HepG2 (cell line): ENCODE data around the gene DNM1. TPM values are rescaled to one million over a fixed set of nuclear protein-coding genes. Genes with fewer than 3 reads are reported as not detected.

Source experiments
- ATAC-seq: fragments of 200-7000 bp; cut with Tn5 transposase; 3 replicates; pipeline ENCODE4 v1.9.1; 2020; ENCODE audit warnings: mild to moderate bottlenecking, moderate library complexity
- BruUV-seq: library from RNA; stranded (reverse); fragments of 400-500 nt; replicated peaks from 2 replicates; lab custom pipeline; 2021; lab: Mats Ljungman, UMichigan
- CTCF ChIA-PET: fragments of 300-600 bp; formaldehyde crosslinking; extraction: SDS; loops from one replicate; lab custom pipeline; 2021; ENCODE audit warnings: low total read pairs, inconsistent platforms, low intra/inter-chr PET ratio; lab: Yijun Ruan, JAX
- POLR2A ChIA-PET: fragments of 350-600 bp; sonication (Branson Sonifier 250); formaldehyde crosslinking; loops from one replicate; lab custom pipeline; 2020; ENCODE audit warnings: antibody characterized with exemption, inconsistent platforms; lab: Yijun Ruan, JAX
- DNase-seq: peaks from one replicate; pipeline ENCODE4 v3.0.0-alpha.2; 2015; ENCODE audit warnings: low spot score
- FAIRE-seq: peaks from 3 replicates; lab custom pipeline; 2011; peaks lifted over from hg19 to GRCh38; lab: Jason Lieb, UNC
- H2AFZ ChIP-seq: one replicate; pipeline ENCODE4 v1.6.1; 2011; ENCODE audit warnings: low read length, inconsistent platforms
- H3K27ac ChIP-seq: fragments of 300-600 bp; 3 replicates; pipeline ENCODE4 v1.8.0; 2011; ENCODE audit warnings: mixed run types, mild to moderate bottlenecking, mixed read lengths, low read length, inconsistent platforms; ENCODE audit not compliant: insufficient read depth; ENCODE audit errors: extremely low read length
- H3K27me3 ChIP-seq, 2 experiments: fragments of 200-600 bp in 1 of 2; 2 replicates in 1 of 2; 3 replicates in 1 of 2; pipeline versions ENCODE4 v1.6.0 to v1.8.0; 2011; ENCODE audit warnings: low read length in 2 of 2, mild to moderate bottlenecking in 2 of 2, moderate library complexity in 2 of 2, inconsistent platforms in 1 of 2; ENCODE audit not compliant: insufficient read depth in 2 of 2, control insufficient read depth in 1 of 2
- H3K36me3 ChIP-seq, 2 experiments: fragments of 200-600 bp in 1 of 2; replicated peaks in 1 of 2; 2 replicates in 1 of 2; 3 replicates in 1 of 2; pipeline versions ENCODE4 v1.5.1 to v1.8.0; 2011; ENCODE audit warnings: low read length in 2 of 2, inconsistent platforms in 1 of 2; ENCODE audit not compliant: insufficient read depth in 2 of 2, control insufficient read depth in 1 of 2
- H3K4me1 ChIP-seq: 2 replicates; pipeline ENCODE4 v1.5.1; 2012; ENCODE audit warnings: low read length, inconsistent platforms; ENCODE audit not compliant: insufficient read depth
- H3K4me2 ChIP-seq: 2 replicates; pipeline ENCODE4 v1.6.0; 2011; ENCODE audit warnings: low read depth, low read length, inconsistent platforms
- H3K4me3 ChIP-seq, 3 experiments: fragments of 200-600 bp in 1 of 3; sonication (generic), shearing (Covaris generic) in 1 of 3; replicated peaks in 1 of 3; 2 replicates each; pipeline ENCODE4 v1.5.1; 2011 to 2016; ENCODE audit warnings: low read length in 3 of 3, inconsistent platforms in 2 of 3, low read depth in 2 of 3, mild to moderate bottlenecking in 2 of 3, control low read depth in 1 of 3, mixed read lengths in 1 of 3; ENCODE audit not compliant: insufficient read depth in 1 of 3
- H3K79me2 ChIP-seq: one replicate; pipeline ENCODE4 v1.6.1; 2011; ENCODE audit warnings: low read length, inconsistent platforms; ENCODE audit not compliant: insufficient read depth
- H3K9ac ChIP-seq: 2 replicates; pipeline ENCODE4 v1.6.0; 2011; ENCODE audit warnings: mild to moderate bottlenecking, low read depth, low read length, inconsistent platforms; ENCODE audit not compliant: insufficient read depth
- H3K9me3 ChIP-seq: 2 replicates; pipeline ENCODE4 v1.5.1; 2012; ENCODE audit warnings: mild to moderate bottlenecking, low read length
- H4K20me1 ChIP-seq: 2 replicates; pipeline ENCODE4 v1.6.0; 2011; ENCODE audit warnings: inconsistent platforms, mild to moderate bottlenecking, low read length, moderate library complexity; ENCODE audit not compliant: insufficient read depth
- AFF4 ChIP-seq: sonication (generic); formaldehyde crosslinking; IDR thresholded peaks from 2 replicates; pipeline ENCODE4 v1.4.0; 2020; ENCODE audit warnings: missing genetic modification reagents
- GPN1 ChIP-seq: sonication (generic); formaldehyde crosslinking; IDR thresholded peaks from 2 replicates; pipeline ENCODE4 v1.5.1; 2020; ENCODE audit warnings: missing genetic modification reagents, borderline replicate concordance
- JUN ChIP-seq: sonication (generic); formaldehyde crosslinking; IDR thresholded peaks from 2 replicates; pipeline ENCODE4 v1.4.0; 2020; ENCODE audit warnings: mild to moderate bottlenecking, missing genetic modification reagents
- KMT2B ChIP-seq: IDR thresholded peaks from 2 replicates; pipeline ENCODE4 v1.6.1; 2016; ENCODE audit warnings: missing genetic modification reagents, missing compliant biosample characterization
- MAFK ChIP-seq, 2 experiments: IDR thresholded peaks in 1 of 2; conservative IDR thresholded peaks in 1 of 2; 2 replicates each; pipeline ENCODE4 v1.6.1; 2011; ENCODE audit warnings: improper control_type of control experiment in 2 of 2, low read length in 2 of 2
- NCOA5 ChIP-seq: sonication (generic); formaldehyde crosslinking; IDR thresholded peaks from 2 replicates; pipeline ENCODE4 v1.4.0; 2020; ENCODE audit warnings: missing genetic modification reagents
- ZBTB1 ChIP-seq: sonication (generic); formaldehyde crosslinking; IDR thresholded peaks from 2 replicates; pipeline ENCODE4 v1.4.0; 2020; ENCODE audit warnings: missing genetic modification reagents, borderline replicate concordance
- ZEB1 ChIP-seq: IDR thresholded peaks from 2 replicates; pipeline ENCODE4 v1.6.1; 2012; ENCODE audit warnings: mild to moderate bottlenecking, low read depth, inconsistent platforms; ENCODE audit not compliant: insufficient replicate concordance
- ZNF224 ChIP-seq: sonication (generic); formaldehyde crosslinking; IDR thresholded peaks from 2 replicates; pipeline ENCODE4 v1.5.0; 2020; ENCODE audit warnings: mild to moderate bottlenecking, missing genetic modification reagents
- ZNF232 ChIP-seq: sonication (generic); formaldehyde crosslinking; IDR thresholded peaks from 2 replicates; pipeline ENCODE4 v1.4.0; 2020; ENCODE audit warnings: missing genetic modification reagents, borderline replicate concordance
- ZNF274 ChIP-seq: sonication (generic); formaldehyde crosslinking; IDR thresholded peaks from 2 replicates; pipeline ENCODE4 v1.5.1; 2020; ENCODE audit warnings: mild to moderate bottlenecking, missing genetic modification reagents
- ZNF550 ChIP-seq: sonication (generic); formaldehyde crosslinking; IDR thresholded peaks from 2 replicates; pipeline ENCODE4 v1.4.0; 2020; ENCODE audit warnings: mild to moderate bottlenecking, missing genetic modification reagents, borderline replicate concordance
- WGBS: methylation state at CpG from one replicate; pipeline ENCODE4 v1.1.6; 2017; ENCODE audit warnings: low lambda C conversion rate; 5-methylcytosine and 5-hydroxymethylcytosine counted together
- in situ Hi-C: cut with HindIII; loops from 2 replicates; pipeline ENCODE4 v1.10.0; 2017; ENCODE audit warnings: low pct_unique_long_range_greater_than_20kb; ENCODE audit not compliant: extremely low pct_ligation_motif_present
- intact Hi-C: fragments of 100-400 bp; cut with micrococcal nuclease; formaldehyde crosslinking; loops from one replicate; pipeline ENCODE4 v1.10.0; 2022; ENCODE audit not compliant: unreplicated experiment
- polyA plus RNA-seq, 8 experiments: library from polyadenylated mRNA; depleted of rRNA in 3 of 8; stranded (reverse) in 7 of 8; unstranded in 1 of 8; fragments of >200 nt; fragmentation: Illumina TruSeq in 4 of 8; extraction: Trizol in 4 of 8; gene quantifications; 2 replicates each; pipeline versions ENCODE4 v1.2.1 to v1.2.3, GENCODE V29; 2011 to 2016; ENCODE audit warnings: low read depth in 4 of 8, missing spikeins in 1 of 8, mixed read lengths in 1 of 8; ENCODE audit not compliant: insufficient read depth in 1 of 8
- total RNA-seq, 5 experiments: library from RNA; depleted of rRNA; stranded (reverse); fragments of >200 nt; fragmentation: Illumina TruSeq; extraction: Trizol; gene quantifications; 2 replicates each; pipeline ENCODE4 v1.2.3, GENCODE V29; 2016; ENCODE audit warnings: low read depth in 1 of 5
- TF ChIP-seq, protein P1 (sequence below): sonication (generic); formaldehyde crosslinking; IDR thresholded peaks from 2 replicates; pipeline ENCODE4 v1.4.0; 2020; ENCODE audit warnings: missing genetic modification reagents, borderline replicate concordance
- TF ChIP-seq, protein P2 (sequence below): sonication (generic); formaldehyde crosslinking; IDR thresholded peaks from 2 replicates; pipeline ENCODE4 v1.4.0; 2020; ENCODE audit warnings: mild to moderate bottlenecking, missing genetic modification reagents

Gene DNM1
- total and polyA plus RNA-seq, 2 of the 13 experiments (the other 11 are each of a cell fraction or from before 2014, with no cell fraction given): 0.13 to 0.58 TPM

GRCh38 chr9:128242124-128242523, 38.9 kb downstream of the DNM1 start:
- Histone ChIP-seq H3K4me3 (no peak overlapping the region), H2AFZ (no peak overlapping the region), H3K9me3 (no peaks in the 10 kb centered on the region), H3K79me2 (no peaks in the 10 kb centered on the region), H3K4me2 (no peak overlapping the region), H3K36me3 (no peaks in the 10 kb centered on the region), H3K27ac (no peak overlapping the region), H3K27me3 (peaks cover 0 to 11% of the 10 kb centered on the region in 2 experiments; a peak in 1 of 5 replicates), H3K9ac (no peak overlapping the region), H3K4me1 (peaks cover 37% of the 10 kb centered on the region), H4K20me1 (no peaks in the 10 kb centered on the region)
- in situ Hi-C loops (no loop called here), intact Hi-C loops (no loop called here)
- WGBS: 25% methylated on average over 4 of the region's 4 CpGs
- CTCF ChIA-PET: no interaction called here
- POLR2A ChIA-PET: interaction anchor here (1.6 kb wide), 1 partner anchor 33 kb away, joined by 4 read pairs; the partner anchor contains the start of genes GOLGA2 and SWI5
- no peak for TF ChIP-seq ZBTB1 (CRISPR knock-in tag)
- 0 out of 4 replicates have a peak, but pooled peaks have one; percentile 2 to 11 for TF ChIP-seq MAFK (conservative IDR thresholded peaks at IDR 0.05 in 1 of 2, IDR thresholded peaks at IDR 0.05 in 1 of 2; ENCODE audit: low read length in 2 of 2)
- no peak for TF ChIP-seq ZNF224 (CRISPR knock-in tag)
- TF ChIP-seq, protein P1, sequence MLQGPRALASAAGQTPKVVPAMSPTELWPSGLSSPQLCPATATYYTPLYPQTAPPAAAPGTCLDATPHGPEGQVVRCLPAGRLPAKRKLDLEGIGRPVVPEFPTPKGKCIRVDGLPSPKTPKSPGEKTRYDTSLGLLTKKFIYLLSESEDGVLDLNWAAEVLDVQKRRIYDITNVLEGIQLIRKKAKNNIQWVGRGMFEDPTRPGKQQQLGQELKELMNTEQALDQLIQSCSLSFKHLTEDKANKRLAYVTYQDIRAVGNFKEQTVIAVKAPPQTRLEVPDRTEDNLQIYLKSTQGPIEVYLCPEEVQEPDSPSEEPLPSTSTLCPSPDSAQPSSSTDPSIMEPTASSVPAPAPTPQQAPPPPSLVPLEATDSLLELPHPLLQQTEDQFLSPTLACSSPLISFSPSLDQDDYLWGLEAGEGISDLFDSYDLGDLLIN (CRISPR knock-in tag): no peak
- no peak for DNase-seq
- no TSS peak for BruUV-seq
- no peak for FAIRE-seq
- ATAC-seq: no peak

DNA sequence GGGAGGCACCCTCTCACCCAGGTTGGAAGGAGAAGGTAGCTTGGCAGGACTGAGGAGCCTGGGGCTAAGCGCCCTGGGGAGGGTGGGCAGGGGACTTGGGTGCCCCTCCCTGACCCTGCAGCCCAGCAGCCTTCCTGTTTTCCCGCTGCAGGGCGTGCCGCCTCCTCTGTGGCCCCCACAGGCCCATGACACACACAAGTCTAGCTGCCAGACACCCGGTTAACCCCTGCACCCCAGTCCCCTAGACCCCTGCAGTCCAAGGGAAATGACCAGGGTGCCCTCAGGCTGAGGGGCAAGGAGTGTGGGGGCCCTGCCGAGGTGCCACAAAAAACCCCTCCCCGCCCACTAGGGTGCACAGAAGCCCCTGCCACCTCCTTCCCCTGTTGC, 39.6 kb downstream of the DNM1 start:
- no peak for DNase-seq
- peaks cover 0 to 11% of the 10 kb centered on the region in 2 experiments; a peak in 1 of 5 replicates for H3K27me3 ChIP-seq
- H3K79me2 ChIP-seq: no peaks in the 10 kb centered on the region
- WGBS: 11% methylated on average over 3 of the region's 7 CpGs
- intact Hi-C loops (no loop called here), in situ Hi-C loops (no loop called here)
- H3K27ac ChIP-seq: no peak overlapping the region
- no peak overlapping the region for H3K9ac ChIP-seq
- ChIA-PET CTCF (no interaction called here), POLR2A (no interaction called here)
- no peaks in the 10 kb centered on the region for H4K20me1 ChIP-seq
- no peak overlapping the region for H2AFZ ChIP-seq
- no peak overlapping the region for H3K4me2 ChIP-seq
- no peaks in the 10 kb centered on the region for H3K36me3 ChIP-seq
- no peak for FAIRE-seq
- H3K4me3 ChIP-seq: no peak overlapping the region
- peaks cover 40% of the 10 kb centered on the region for H3K4me1 ChIP-seq
- H3K9me3 ChIP-seq: no peaks in the 10 kb centered on the region
- no peak for ATAC-seq
- BruUV-seq: no TSS peak
- TF ChIP-seq NCOA5 (CRISPR knock-in tag) (no peak), ZNF550 (CRISPR knock-in tag) (no peak), ZNF232 (CRISPR knock-in tag) (no peak), KMT2B (no peak), ZEB1 (no peak), GPN1 (CRISPR knock-in tag) (no peak), JUN (CRISPR knock-in tag) (no peak), AFF4 (no peak), ZNF274 (CRISPR knock-in tag) (no peak)
- TF ChIP-seq, protein P2, sequence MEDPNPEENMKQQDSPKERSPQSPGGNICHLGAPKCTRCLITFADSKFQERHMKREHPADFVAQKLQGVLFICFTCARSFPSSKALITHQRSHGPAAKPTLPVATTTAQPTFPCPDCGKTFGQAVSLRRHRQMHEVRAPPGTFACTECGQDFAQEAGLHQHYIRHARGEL (CRISPR knock-in tag): no peak
